Measurements from ENCODE around the gene ZNF311. TPM values are rescaled to one million over a fixed set of nuclear protein-coding genes. Genes with fewer than 3 reads are reported as not detected.

The ZNF311 gene
- total and polyA plus RNA-seq, 2 donors (not counting 1 experiment from before 2014, with no cell fraction given): 0.61 to 3.5 TPM

DNA sequence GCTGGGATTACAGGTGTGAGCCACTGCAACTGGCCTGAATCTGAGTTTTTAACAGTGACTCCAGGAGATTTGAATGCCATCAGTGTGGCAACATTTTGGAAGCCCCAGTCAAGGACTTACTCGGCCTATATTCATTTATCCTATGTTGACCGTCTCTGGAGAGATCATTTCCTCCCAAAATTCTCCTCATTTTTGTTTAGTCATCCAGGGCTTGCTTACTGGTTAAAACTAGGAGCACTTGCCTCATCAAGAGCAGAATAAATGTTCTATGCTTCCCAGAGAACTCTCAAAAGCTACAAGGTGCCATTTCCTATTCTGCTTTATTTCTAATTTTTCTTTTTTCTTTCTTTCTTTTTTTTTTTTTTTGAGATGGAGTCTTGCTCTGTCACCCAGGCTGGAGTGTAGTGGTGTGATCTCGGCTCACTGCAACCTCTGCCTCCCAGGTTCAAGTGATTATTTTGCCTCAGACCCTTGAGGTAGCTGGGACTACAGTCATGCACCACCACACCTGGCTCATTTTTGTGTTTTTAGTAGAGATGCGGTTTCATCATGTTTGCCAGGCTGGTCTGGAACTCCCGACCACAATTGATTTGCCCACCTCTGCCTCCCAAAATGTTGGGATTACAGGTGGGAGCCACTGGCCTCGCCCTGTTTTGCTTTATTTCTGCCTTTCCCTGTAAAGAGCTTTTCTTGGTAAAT lies 57.9 kb downstream of the ZNF311 start:
- no peak overlapping the region for H3K9ac ChIP-seq (ENCODE audit: insufficient read depth, low read length)
- H3K27ac ChIP-seq (ENCODE audit: insufficient read depth, low read length): no peak overlapping the region
- no peaks in the 10 kb centered on the region for H3K9me3 ChIP-seq (ENCODE audit: control insufficient read depth, insufficient read depth, low read depth, low read length)
- H3K27me3 ChIP-seq (ENCODE audit: control insufficient read depth, insufficient read depth, low read length): no peaks in the 10 kb centered on the region
- no peak overlapping the region for H3K4me3 ChIP-seq (replicated peaks in 1 of 4; ENCODE audit: control extremely low read depth in 1 of 4, insufficient read depth in 1 of 4, low read depth in 3 of 4, low read length in 4 of 4)
- no peaks in the 10 kb centered on the region for H3K79me2 ChIP-seq (ENCODE audit: control insufficient read depth, insufficient read depth, low read length)
- H3K4me2 ChIP-seq (ENCODE audit: extremely low read depth, insufficient read depth, low read length): no peak overlapping the region
- no peak for DNase-seq (ENCODE audit: low read depth in 2 of 2)
- peaks cover under 1% of the 10 kb centered on the region for H3K4me1 ChIP-seq (ENCODE audit: control insufficient read depth, extremely low read depth, insufficient read depth, low read length)
- no peaks in the 10 kb centered on the region for H3K36me3 ChIP-seq (ENCODE audit: control insufficient read depth, insufficient read depth, low read length)
- TF ChIP-seq CTCF (conservative IDR thresholded peaks at IDR 0.05 in 1 of 2, IDR thresholded peaks at IDR 0.05 in 1 of 2; ENCODE audit: low read depth in 1 of 2, low read length in 2 of 2) (no peak), EZH2 (IDR thresholded peaks at IDR 0.05; ENCODE audit: low read length, missing control alignments) (no peak)
- no peaks in the 10 kb centered on the region for H4K20me1 ChIP-seq (ENCODE audit: control insufficient read depth, extremely low read depth, insufficient read depth, low read length)
- H2AFZ ChIP-seq (ENCODE audit: low read length): no peak overlapping the region

DNA sequence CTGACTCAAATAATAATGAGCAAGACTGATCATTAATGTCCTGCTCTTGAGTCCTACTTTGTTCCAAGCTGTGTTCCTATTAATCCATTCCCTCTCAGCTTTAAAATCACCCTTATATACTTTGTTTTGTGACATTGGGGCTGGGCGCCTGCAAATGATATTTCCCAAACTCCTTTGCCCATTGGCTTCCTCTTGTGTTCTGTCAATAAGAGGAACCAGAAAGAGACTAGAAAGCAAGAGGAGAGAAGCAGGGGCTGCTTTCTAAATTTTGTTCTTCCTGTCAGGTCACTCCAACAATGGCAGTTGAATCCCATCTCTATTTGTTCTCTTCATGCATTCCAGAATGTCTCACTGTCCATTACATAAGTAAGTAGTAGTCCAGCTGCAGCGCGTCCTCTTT lies 59.8 kb downstream of the ZNF311 start:
- H3K9me3 ChIP-seq (ENCODE audit: control insufficient read depth, insufficient read depth, low read depth, low read length): no peaks in the 10 kb centered on the region
- no peak overlapping the region for H2AFZ ChIP-seq (ENCODE audit: low read length)
- no peaks in the 10 kb centered on the region for H3K36me3 ChIP-seq (ENCODE audit: control insufficient read depth, insufficient read depth, low read length)
- no peaks in the 10 kb centered on the region for H4K20me1 ChIP-seq (ENCODE audit: control insufficient read depth, extremely low read depth, insufficient read depth, low read length)
- no peak overlapping the region for H3K27ac ChIP-seq (ENCODE audit: insufficient read depth, low read length)
- H3K4me1 ChIP-seq (ENCODE audit: control insufficient read depth, extremely low read depth, insufficient read depth, low read length): peaks cover 3% of the 10 kb centered on the region
- H3K27me3 ChIP-seq (ENCODE audit: control insufficient read depth, insufficient read depth, low read length): no peaks in the 10 kb centered on the region
- no peak overlapping the region for H3K9ac ChIP-seq (ENCODE audit: insufficient read depth, low read length)
- no peak for DNase-seq (ENCODE audit: low read depth in 2 of 2)
- no peak overlapping the region for H3K4me2 ChIP-seq (ENCODE audit: extremely low read depth, insufficient read depth, low read length)
- no peaks in the 10 kb centered on the region for H3K79me2 ChIP-seq (ENCODE audit: control insufficient read depth, insufficient read depth, low read length)
- H3K4me3 ChIP-seq (replicated peaks in 1 of 4; ENCODE audit: control extremely low read depth in 1 of 4, insufficient read depth in 1 of 4, low read depth in 3 of 4, low read length in 4 of 4): no peak overlapping the region
- TF ChIP-seq EZH2 (IDR thresholded peaks at IDR 0.05; ENCODE audit: low read length, missing control alignments) (no peak), CTCF (conservative IDR thresholded peaks at IDR 0.05 in 1 of 2, IDR thresholded peaks at IDR 0.05 in 1 of 2; ENCODE audit: low read depth in 1 of 2, low read length in 2 of 2) (no peak)

Other genes with a start within 250 kb of the ZNF311 start
- gene TRIM27, start 81.3 kb downstream of the ZNF311 start, total RNA-seq: 43.7 and 43.8 TPM in 2 replicates
- gene TRIM27, start 81.3 kb downstream of the ZNF311 start, polyA plus RNA-seq: 42.1 and 42.7 TPM in 2 replicates
- not detected in 2 replicates for gene OR2W1, start 39.9 kb upstream of the ZNF311 start, total RNA-seq
- not detected in 2 replicates for gene OR2W1, start 39.9 kb upstream of the ZNF311 start, polyA plus RNA-seq
- not detected in 2 replicates for gene OR2B3, start 82.0 kb upstream of the ZNF311 start, total RNA-seq
- not detected in 2 replicates for gene OR2B3, start 82.0 kb upstream of the ZNF311 start, polyA plus RNA-seq
- gene OR2J1, start 94.2 kb upstream of the ZNF311 start, total RNA-seq: not detected in 2 replicates
- not detected in 2 replicates for gene OR2J1, start 94.2 kb upstream of the ZNF311 start, polyA plus RNA-seq
- gene OR2J3, start 102.7 kb upstream of the ZNF311 start, total RNA-seq: not detected in 2 replicates
- gene OR2J3, start 102.7 kb upstream of the ZNF311 start, polyA plus RNA-seq: not detected in 2 replicates
- not detected in 2 replicates for gene OR2J2, start 165.6 kb upstream of the ZNF311 start, total RNA-seq
- gene OR2J2, start 165.6 kb upstream of the ZNF311 start, polyA plus RNA-seq: not detected in 2 replicates